ENCODE data around the gene GIPC2. TPM values are rescaled to one million over a fixed set of nuclear protein-coding genes. Genes with fewer than 3 reads are reported as not detected.

GIPC2 gene
- total and polyA plus RNA-seq, 8 donors: 6.3 to 22.1 (median 12.9) TPM

GRCh38 chr1:78136680-78137079 is 90.9 kb downstream of the GIPC2 start:
- no peak overlapping the region for H3K4me3 ChIP-seq
- ATAC-seq: no peak
- 87 to 90% methylated on average over 1 of the region's 1 CpG for WGBS, 2 donors
- no peak for TF ChIP-seq CTCF (IDR thresholded peaks at IDR 0.05)
- no peaks in the 10 kb centered on the region for H3K36me3 ChIP-seq
- H3K27me3 ChIP-seq: no peaks in the 10 kb centered on the region
- H3K9me3 ChIP-seq: no peaks in the 10 kb centered on the region
- H3K4me1 ChIP-seq: no peaks in the 10 kb centered on the region
- DNase-seq: no peak
- intact Hi-C loops (cut with DNase I): no loop called here
- no peak overlapping the region for H3K27ac ChIP-seq
- no peak for FAIRE-seq

GRCh38 chr1:78141531-78142231 is 95.9 kb downstream of the GIPC2 start:
- 90 to 92% methylated on average over 3 of the region's 3 CpGs for WGBS, 2 donors
- Histone ChIP-seq H3K4me1 (peaks cover 0 to 12% (median 6%) of the 10 kb centered on the region in 3 donors), H3K4me3 (no peak overlapping the region), H3K9me3 (no peaks in the 10 kb centered on the region), H3K27me3 (no peaks in the 10 kb centered on the region), H3K27ac (no peak overlapping the region), H3K36me3 (no peaks in the 10 kb centered on the region)
- no peak for TF ChIP-seq CTCF (IDR thresholded peaks at IDR 0.05)
- ATAC-seq (no peak), FAIRE-seq (no peak), DNase-seq (no peak)
- intact Hi-C loops (cut with DNase I): loop anchor here in 1 of 3 donors (10.0 kb wide), 2 partner anchors 463 to 543 kb away; no protein-coding TSS in a partner anchor

- Histone ChIP-seq H3K27me3 (no peaks in the 10 kb centered on the region), H3K4me1 (peaks cover 0 to 12% (median 6%) of the 10 kb centered on the region in 3 donors), H3K9me3 (no peaks in the 10 kb centered on the region), H3K4me3 (no peak overlapping the region), H3K36me3 (no peaks in the 10 kb centered on the region), H3K27ac (peak overlapping the region in 1 of 4 donors; percentile 1)
- 80 to 93% methylated on average over 4 of the region's 4 CpGs for WGBS, 2 donors
- ATAC-seq: peak in 1 of 4 donors; percentile 8
- FAIRE-seq: no peak
- TF ChIP-seq CTCF (IDR thresholded peaks at IDR 0.05): no peak
- intact Hi-C loops (cut with DNase I): loop anchor here in 1 of 3 donors (10.0 kb wide), 2 partner anchors 462 to 542 kb away; no protein-coding TSS in a partner anchor
- no peak for DNase-seq
These were observed 97.0 kb downstream of the GIPC2 start for GRCh38 chr1:78142736-78143135.

GRCh38 chr1:78143152-78143551 is 97.4 kb downstream of the GIPC2 start:
- H3K9me3 ChIP-seq: no peaks in the 10 kb centered on the region
- H3K36me3 ChIP-seq: no peaks in the 10 kb centered on the region
- FAIRE-seq (no peak), DNase-seq (no peak), ATAC-seq (peak; percentile 17 to 64 (median 47))
- H3K4me3 ChIP-seq: no peak overlapping the region
- no peaks in the 10 kb centered on the region for H3K27me3 ChIP-seq
- peaks cover 0 to 12% (median 6%) of the 10 kb centered on the region in 3 donors for H3K4me1 ChIP-seq
- intact Hi-C loops (cut with DNase I): loop anchor here in 1 of 3 donors (10.0 kb wide), 2 partner anchors 462 to 542 kb away; no protein-coding TSS in a partner anchor
- H3K27ac ChIP-seq: peak overlapping the region in 2 of 4 donors; percentile 1 to 12
- no peak for TF ChIP-seq CTCF (IDR thresholded peaks at IDR 0.05)
- WGBS, 2 donors: 72 to 74% methylated on average over 4 of the region's 4 CpGs

- H3K27ac ChIP-seq: peak overlapping the region in 2 of 4 donors; percentile 1 to 12
- H3K36me3 ChIP-seq: no peaks in the 10 kb centered on the region
- 53 to 54% methylated on average over 2 of the region's 2 CpGs for WGBS, 2 donors
- ATAC-seq (peak; percentile 36 to 51 (median 46)), DNase-seq (no peak), FAIRE-seq (no peak)
- H3K4me3 ChIP-seq: no peak overlapping the region
- no peaks in the 10 kb centered on the region for H3K27me3 ChIP-seq
- H3K9me3 ChIP-seq: no peaks in the 10 kb centered on the region
- intact Hi-C loops (cut with DNase I): loop anchor here in 1 of 3 donors (10.0 kb wide), 2 partner anchors 461 to 541 kb away; no protein-coding TSS in a partner anchor
- peaks cover 0 to 12% (median 6%) of the 10 kb centered on the region in 3 donors for H3K4me1 ChIP-seq
- TF ChIP-seq CTCF (IDR thresholded peaks at IDR 0.05): no peak
These were observed 97.9 kb downstream of the GIPC2 start for GRCh38 chr1:78143673-78144072.

Data from pancreas (tissue), 10 donors.